Hippocampal formation (tissue), 2 donors: ENCODE data around the gene AQP3.
"Not testable (repeated sequence)": the region's sequence is repeated elsewhere in the genome, so short reads cannot be mapped to it uniquely, and the experiment has no call there.

ENCODE experiments used
- DNase-seq, 2 donors: peaks; one replicate each; lab custom pipeline; 2025; lab: John Stamatoyannopoulos, UW

The AQP3 gene

DNA sequence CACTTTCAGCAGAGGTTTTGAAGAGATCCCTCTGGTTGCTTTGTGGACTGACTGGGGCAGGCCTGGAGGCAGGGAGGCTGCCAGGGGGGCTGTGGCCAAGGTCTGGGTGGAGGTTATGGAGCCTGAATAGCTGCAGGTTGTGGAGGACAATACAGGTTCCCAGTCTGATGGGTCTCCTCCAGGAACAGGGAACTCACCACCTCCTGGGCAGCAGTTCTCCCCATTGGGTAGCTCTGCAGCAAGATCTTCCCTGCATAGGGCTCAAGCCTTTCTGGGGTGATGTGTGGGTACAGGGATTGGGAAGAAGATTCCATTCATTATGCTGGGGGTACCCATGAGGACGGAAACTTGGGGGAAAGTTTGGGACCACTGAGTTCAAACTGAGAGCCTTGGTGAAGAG lies 6.8 kb downstream of the AQP3 start:
- DNase-seq, result no peak

DNA sequence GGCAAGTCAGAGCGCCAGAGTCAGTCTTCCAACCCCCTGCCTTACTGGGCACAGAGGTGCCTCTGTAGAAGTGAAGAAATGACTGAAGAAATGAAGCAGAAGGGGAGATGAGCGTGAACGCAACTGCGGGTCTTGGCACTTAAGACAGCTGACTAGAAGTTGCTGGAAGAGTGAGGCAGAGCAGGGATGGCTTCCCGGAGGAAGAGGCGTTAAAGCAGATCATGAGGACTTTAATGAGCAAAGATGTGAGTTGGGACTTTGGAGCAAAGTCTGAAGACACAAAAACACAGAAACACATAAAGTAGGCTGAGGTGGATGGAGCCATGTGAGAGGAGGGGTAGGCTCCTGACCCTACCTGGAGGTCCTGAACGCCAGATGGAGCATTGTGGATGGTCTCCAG lies 7.2 kb downstream of the AQP3 start:
- no peak for DNase-seq

DNA sequence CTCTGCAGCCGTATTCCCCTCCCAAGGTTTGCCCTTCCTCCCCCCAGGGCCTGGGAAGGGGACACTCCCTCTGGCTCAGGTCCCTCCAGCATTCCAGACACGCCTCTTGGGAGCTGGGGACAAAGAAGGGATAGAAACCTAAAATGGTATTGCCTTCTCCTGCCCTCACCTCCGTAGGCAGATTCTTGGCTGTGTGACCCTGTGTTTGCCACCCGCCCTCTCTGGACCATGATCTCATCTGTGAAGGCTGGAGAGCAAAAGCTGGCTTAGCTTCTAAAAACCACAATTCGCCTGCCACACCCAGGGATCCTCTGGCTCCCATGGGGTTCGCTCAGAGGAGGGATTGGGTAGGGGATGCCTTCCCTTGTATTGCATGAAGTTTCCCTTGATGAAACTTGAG lies 7.7 kb downstream of the AQP3 start:
- DNase-seq, result no peak

DNA sequence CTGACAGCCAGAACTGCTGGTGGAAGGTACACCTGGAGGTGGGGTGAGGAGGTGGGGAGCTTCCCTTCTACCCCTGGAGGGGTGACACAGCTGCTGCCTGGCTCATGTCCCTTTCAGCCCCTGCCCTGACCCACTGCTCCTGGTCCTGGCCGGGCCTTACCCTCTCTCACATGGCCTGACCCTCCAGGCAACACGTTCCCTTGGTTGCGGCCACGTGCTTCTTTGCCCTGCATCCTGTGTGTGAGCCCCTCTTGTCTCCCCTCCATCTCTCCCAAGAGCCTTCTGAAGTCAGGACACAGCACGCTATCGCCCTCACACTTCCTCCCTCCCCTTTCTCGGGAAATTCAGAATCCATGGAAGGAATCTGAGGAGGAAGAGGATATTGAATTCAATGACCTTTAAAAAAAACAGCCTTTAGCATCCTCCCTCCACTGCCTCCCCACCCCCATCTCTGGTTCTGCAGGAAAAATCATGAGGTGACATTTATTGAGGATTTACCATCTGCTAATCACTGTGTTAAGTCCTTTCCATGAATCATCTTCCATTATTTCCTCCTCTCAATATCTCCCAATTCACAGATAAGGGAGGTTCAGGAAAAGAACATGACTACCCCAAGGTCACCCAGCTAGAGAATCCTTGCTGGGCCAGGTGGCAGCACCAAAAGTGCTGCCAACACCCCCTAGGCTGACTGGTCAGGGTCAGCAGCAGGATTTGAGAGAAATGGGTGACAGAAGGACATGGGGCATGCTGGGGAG lies 8.3 kb downstream of the AQP3 start:
- DNase-seq, result no peak

DNA sequence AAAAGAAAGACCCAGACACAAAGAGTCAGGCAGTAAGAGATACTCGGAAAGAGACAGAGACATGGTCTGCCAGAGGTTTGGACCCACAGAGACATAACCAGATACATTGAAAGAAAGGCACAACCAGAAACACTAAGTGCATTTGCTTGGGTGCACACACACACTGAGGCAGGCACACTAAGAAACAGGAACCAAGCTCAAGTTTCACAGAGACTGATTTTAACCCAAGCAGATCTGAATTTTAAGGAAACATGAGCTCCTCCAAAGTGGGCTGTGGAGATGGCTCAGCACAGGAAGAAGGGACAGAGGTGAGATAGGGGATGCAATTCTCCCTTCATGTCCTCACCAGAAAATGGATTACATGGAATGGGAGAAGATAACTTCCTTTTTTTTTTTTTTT lies 9.5 kb downstream of the AQP3 start:
- no peak for DNase-seq

DNA sequence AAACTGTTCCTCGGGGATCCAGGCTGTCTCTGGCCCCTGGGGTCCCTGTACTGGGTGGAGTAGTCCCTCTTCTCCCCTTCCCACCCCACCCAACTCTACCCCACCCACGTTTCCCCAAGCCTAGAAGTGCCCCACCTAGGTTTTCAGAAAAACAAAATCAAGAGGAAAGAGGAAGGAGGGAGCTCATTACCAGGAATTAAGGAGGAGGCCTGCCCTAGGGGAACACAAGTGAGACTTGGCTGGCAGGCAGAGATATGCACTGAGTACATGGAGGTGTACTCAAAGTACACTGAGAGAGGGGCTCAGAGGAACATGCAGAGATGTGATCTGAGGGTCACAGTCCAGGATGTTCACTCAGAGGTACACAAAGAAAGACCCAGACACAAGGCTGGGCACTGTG lies 10.2 kb downstream of the AQP3 start:
- no peak for DNase-seq

DNA sequence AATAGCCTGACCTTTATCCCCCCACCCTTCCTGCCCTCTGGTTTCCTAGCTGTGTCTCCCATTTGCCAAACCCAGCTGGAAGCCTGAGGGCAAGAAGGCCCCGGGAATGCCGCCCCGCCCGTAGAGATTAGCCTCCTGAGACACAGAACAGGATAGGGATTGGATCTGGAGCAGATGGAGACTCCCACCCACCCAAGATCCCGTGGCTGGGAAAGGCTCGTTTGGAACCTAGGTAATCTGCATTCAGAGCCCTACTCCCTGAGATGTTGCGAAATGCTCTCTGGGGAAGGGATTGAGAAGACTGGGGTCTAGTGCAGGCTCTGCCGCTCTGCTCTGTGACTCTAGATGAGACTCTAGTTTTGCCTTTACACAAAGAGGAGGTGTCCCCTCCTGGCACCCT lies 10.9 kb downstream of the AQP3 start:
- no peak for DNase-seq

DNA sequence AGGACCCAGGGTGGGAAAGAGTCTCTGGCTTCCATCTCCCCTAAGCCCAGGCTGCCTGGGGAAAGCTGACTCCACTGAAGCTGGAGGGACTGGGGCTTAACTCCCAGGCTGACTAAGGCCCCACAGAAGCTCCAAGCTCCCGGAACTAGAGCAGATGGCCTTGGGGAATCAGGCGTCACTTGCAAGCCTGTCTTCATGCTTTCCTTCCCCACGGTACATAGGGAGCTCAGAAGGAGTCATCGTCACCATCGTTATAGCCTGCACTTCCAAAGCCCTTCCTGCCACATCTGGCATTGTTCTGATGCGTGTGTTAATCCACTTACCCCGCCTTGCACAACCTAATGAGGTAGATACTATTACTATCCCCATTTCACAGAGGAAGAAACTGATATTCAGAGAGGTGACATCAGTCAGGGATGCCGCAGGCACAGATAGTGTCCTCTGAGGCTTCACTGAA lies 11.5 kb downstream of the AQP3 start:
- no peak for DNase-seq

DNA sequence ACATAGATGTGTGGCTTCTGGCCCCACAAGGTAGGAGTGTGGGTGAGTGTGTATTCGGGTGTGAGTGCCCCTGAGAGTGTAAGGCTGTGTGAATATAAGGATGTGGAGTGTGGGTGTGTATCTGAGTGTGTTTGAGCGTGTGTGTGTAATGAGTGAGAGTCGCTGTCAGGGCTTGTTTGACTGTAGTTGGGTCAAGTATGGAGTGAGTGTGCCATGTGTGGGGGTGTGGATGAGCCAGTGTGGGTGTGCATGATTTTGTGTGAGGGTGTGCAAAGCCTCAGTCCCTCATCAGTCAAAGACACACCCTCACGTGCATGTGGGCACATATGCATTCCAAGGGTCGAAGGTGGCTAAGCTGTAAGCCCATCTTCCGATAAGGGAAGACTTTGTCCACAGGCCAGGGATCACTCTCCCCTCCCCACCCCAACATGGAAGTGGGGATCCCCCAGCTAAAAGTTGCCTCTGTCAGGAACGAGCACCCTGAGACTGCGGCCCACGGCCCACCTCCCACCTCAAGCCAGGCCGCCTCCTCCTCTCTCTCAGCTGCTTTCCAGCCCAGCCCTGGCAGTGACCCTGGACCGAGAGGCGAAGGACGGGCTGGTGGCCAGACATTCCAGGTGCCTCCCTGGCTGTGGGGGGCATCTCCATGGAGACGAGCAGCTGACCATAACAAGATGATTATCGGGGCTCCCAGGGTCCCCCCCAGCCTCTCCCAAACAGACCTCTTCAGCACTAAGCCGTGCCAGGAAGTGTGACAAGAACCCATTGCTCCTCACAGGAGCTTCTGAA lies 12.9 kb downstream of the AQP3 start:
- no peak for DNase-seq

DNA sequence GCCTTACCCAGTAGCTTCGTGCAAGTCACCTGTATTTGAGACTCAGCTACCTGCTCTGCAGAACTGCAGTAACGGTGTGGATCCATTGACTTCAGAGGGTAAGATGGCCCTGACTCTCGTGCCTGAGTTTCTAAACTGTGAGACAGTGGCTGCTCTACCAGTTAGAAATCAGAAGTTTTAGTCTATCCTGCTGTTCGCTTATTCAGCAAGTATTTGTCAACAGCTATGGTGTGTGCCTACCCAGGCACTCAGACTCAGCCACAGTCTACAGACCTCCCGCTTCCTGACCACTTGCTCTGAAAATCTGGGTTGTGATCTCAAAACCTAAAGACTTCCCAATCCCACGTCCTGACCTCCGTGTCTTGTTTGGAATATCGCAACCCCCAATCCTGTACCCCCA lies 13.5 kb downstream of the AQP3 start:
- DNase-seq, result no peak

DNA sequence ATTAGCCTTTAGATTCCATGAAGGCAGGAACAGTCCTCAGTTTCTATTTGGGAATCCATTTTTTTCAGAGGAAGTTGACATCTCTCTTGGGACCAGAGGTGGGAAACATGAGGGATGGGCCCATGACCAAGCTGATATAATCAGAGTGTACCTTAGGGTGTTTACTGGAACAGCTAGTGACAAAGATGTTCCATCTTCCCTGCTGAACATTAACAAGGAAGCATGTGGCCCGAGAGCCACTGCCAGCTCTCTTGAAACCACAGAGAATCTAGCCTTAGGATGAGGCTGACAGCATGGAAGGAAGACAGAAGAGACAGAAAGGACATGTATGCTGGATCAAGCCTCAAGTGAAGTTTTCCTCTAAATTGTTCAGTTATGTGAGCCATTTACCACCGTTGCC lies 16.0 kb downstream of the AQP3 start:
- no peak for DNase-seq

DNA sequence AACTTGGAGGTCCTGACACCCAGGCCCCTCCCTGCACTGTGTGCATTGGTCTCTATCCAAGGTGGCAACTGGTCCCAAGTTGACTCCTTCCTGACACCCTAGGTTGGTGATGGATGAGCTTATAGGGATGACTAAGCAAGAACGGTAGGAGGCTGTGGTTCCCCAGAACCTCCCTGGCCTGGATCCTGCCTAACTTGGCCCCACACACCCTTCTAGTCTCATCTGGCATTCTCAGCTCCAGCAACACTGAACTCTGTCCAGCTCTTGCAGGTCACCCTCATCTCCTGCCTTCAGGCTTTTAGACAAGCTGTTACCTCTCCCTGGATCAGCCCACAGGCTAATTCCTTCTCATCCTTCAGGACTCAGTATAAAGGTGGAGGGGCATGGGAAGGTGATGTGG lies 16.5 kb downstream of the AQP3 start:
- no peak for DNase-seq

DNA sequence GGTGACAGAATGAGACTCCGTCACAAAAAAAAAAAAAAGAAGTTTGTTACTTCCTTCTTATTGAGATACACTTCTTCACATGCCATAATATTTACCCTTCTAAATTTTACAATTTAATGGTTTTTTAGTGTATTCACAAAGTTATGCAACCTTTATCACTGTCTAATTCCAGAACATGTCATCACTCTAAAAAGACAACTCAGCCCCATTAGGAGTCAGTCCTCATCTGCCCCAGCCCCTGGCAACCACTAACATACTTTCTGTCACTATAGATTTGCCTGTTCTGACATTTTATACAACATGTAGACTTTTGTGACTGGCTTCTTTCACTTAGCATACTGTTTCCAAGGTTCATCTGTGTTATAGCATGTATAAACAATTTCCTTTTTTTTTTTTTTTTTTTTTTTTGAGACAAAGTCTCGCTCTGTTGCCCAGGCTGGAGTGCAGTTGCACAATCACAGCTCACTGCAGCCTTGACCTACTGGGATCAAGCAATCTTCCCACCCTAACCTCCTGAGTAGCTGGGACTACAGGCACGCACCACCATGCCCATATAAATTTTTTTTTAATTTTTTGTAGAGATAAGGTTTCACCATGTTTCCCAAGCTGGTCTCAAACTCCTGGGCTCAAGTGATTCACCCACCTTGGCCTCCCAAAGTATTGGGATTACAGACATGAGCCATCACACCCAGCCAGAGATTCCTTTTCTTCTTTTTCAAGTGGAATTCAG lies 18.0 kb downstream of the AQP3 start:
- DNase-seq, result no peak

DNA sequence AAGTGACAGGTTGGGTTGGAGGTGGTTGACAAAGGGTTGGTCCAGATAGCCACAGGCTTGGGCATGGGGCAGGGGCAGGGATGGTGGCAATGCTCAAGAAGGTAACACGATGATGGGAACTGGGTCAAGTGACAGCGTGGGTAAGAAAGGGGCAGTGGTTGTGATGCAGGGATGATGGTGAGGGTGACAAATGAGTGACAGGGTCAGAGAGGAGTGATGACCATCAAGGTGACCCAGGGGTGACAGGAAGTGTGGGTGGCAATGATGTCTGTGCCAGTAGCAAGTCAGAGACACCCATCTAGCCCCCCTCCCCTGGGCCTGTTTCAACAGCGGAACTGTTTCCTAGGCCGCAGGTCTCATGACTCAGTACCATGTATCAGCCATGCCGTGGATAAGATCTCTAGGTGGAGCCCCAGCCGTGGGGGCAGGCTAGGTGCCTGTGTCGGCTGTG lies 20.5 kb downstream of the AQP3 start:
- DNase-seq, result no peak

DNA sequence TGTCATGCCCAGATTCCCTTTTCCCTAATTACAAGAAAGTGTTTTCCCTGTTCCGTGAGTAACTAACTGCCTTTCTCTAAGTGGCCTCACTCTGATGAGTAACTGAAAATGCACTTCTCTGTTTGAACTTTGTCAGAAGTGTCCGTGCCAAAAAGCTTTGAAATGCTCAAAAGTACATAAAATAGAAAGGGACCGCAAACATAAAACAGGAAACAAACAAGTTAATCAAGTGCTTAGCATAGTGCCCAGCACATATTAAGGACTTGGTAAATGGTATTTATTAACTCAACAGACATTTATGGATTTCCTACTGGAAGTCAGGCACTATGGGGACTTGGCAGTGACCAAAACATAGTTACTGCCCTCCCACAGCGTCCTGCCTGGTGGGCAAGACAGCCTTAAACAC lies 22.3 kb downstream of the AQP3 start:
- DNase-seq, result no peak

DNA sequence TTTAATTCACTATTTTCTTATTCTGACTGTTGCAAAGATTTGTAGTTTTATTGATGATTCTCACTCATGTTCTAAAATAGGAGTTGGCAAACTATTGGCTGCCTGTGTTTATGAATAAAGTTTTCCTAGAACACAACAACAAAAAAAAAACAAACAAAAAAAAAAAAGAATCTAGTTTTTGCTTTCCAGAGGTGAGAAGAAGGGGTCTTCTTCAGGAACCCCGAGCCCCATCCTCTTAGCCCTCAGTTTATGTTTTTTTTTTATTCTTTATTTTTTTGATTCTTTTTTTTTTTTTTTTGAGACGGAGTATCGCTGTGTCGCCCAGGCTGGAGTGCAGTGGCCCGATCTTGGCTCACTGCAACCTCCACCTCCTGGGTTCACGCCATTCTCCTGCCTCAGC lies 22.9 kb downstream of the AQP3 start:
- not testable (repeated sequence) for DNase-seq

DNA sequence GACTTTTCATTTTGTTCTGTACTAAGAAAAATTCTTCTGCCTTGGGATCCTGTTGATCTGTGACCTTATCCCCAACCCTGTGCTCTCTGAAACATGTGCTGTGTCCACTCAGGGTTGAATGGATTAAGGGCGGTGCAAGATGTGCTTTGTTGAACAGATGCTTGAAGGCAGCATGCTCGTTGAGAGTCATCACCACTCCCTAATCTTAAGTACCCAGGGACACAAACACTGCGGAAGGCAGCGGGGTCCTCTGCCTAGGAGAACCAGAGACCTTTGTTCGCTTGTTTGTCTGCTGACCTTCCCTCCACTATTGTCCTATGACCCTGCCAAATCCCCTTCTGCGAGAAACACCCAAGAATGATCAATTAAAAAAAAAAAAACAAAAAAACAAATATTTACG lies 23.4 kb downstream of the AQP3 start:
- not testable (repeated sequence) for DNase-seq

DNA sequence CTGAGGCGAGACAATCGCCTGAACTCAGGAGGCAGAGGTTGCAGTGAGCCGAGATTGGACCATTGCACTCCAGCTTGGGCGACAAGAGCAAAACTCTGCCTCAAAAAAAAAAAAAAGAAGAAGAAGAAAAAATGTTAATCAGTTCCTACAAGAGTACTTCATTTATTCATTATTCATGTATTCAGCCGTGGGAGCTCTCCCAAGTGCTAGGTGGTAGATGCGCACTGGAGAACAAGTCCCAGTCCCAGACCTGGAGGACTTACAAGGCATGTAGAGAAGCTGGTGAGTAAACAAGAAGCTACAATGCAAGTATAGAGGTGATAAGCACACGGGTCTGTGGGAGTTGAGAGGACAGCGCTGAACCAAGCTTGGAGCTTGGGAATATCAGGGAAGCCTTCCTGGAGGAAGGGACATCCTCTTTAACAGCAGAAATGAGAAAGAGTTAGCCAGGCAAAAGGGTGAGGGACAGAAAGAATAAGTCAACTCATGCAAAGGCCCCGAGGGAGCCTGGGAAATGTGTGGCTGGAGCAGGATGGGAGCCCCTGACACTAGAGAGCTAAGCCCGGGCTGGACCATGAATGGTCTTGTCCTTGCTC lies 27.6 kb downstream of the AQP3 start:
- no peak for DNase-seq

DNA sequence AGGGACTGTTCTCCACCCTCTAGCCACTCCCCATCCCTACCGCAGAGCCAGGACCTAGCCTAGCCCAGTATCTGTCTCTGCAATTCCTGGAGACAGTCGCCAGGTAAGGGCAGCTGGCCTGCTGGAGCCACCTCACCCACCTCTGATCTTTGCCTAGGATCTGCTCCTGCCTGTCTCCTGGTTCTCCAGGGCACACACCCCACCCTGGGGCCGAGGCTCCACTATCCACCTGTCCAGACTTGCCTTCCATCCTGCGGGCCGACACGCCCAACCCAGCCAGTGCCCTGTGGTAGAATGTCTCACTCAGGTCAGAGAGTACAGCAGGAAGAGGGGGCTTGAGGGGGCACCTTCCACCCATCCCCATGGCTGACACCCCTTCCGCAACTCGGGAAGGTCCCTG lies 29.3 kb downstream of the AQP3 start:
- no peak for DNase-seq

DNA sequence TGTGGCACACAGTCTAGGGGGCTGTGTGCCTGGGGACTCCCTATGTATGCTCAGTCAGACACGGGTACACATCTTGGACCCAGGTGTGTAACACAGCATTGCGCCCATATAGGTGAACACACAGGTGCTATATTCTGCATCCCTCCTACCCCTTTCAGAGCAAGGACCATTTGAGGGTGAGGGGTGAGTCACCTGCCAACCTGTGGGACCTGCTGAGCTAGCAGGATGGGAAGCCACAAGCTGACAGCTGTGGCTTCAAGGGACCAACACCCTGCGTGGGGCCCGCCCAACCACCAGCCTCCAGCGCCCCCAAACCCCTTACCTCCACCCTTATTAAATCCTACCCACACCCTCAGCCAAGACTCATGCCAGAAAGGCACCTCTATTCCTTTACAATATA lies 30.4 kb downstream of the AQP3 start:
- DNase-seq, result no peak

DNA sequence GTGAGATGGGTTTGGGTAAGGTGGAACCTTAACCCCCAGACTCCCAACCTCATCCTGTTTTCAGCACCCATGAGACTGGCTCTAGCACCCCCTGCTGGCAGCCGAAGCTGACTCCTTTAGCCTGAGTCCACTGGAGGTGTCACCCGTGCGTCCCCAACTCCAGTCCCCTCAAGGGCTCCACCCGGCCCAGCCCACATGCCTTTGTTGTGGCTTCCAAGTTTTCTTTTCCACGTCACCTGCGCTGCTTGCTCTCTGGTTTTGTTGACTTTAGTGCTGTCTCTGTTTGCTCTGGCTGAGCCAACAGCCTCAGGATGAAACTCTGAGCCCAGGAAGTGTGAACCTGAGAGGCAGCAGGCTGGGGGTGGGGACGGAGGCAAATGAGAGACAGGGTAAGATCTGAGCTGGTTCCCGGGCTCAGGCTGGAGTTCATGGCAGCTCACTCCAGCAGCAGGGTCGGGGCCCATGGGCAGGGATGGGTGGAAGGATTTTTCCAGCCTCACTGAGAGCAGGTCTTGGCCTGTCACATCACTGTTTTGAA lies 31.8 kb downstream of the AQP3 start:
- peak in 1 of 2 donors; percentile 24 for DNase-seq

DNA sequence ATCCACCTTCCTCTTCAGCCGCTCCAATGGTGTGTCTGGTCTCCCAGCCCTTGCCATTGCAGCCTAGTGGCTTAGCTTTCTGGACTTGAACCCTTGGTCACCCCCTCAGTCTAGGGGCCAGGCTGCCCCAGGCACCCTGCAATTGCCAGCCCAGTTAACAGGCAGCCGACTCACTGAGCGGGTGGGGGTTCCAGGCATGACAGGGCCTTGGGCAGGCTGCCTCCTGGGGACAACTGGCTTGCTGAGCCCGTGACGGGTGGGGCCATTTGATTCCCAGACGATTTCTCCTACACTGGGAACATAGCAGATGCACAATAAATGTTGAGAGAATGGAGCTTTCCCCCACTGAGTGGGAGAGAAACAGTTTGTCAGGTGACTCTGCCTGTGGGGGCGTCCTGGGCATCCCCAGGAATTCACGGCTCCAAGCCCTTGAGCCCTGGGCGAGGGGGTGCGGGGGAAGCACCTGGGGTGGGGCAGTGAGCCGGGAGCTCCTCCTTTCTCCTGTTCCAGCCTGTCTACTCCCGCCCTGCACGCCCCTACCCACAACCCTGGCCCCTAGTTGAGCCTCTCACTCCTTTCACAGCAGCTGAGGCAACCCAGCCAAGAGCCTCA lies 32.4 kb downstream of the AQP3 start:
- DNase-seq, result no peak
